Loucy (cell line): ENCODE measurements around the gene BMP4.

ENCODE experiments used
- EZH2phosphoT487 ChIP-seq: fragments of 200-600 bp; IDR thresholded peaks from 2 replicates; pipeline ENCODE4 v1.6.1; 2018; ENCODE audit warnings: antibody characterized with exemption, mild to moderate bottlenecking, moderate library complexity, borderline replicate concordance
- TF ChIP-seq, protein P1 (sequence below): fragments of 200-600 bp; sonication (generic); conservative IDR thresholded peaks from 2 replicates; pipeline ENCODE4 v1.5.1; 2014; ENCODE audit warnings: mild to moderate bottlenecking, antibody characterized with exemption, low read length

DNA sequence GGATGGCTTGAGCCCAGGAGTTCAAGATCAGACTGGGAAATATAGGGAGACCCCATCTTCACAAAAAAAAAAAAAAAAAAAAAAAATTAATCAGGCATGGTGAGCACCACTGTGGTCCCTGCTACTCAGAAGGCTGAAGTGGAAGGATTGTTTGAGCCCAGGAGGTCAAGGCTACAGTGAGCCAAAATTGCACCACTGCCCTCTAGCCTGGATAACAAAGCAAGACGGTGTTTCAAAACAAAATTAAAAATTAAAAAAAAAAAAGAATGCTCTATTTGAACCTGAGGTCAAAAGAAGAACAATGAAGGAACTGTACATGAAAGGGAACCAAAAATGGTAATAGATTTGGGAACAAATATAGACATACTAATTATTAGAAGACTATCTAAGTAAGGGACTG lies 40.4 kb downstream of the BMP4 start:
- TF ChIP-seq, protein P1, sequence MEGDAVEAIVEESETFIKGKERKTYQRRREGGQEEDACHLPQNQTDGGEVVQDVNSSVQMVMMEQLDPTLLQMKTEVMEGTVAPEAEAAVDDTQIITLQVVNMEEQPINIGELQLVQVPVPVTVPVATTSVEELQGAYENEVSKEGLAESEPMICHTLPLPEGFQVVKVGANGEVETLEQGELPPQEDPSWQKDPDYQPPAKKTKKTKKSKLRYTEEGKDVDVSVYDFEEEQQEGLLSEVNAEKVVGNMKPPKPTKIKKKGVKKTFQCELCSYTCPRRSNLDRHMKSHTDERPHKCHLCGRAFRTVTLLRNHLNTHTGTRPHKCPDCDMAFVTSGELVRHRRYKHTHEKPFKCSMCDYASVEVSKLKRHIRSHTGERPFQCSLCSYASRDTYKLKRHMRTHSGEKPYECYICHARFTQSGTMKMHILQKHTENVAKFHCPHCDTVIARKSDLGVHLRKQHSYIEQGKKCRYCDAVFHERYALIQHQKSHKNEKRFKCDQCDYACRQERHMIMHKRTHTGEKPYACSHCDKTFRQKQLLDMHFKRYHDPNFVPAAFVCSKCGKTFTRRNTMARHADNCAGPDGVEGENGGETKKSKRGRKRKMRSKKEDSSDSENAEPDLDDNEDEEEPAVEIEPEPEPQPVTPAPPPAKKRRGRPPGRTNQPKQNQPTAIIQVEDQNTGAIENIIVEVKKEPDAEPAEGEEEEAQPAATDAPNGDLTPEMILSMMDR: no peak
- TF ChIP-seq EZH2phosphoT487: no peak
